Nucleus accumbens (tissue), 56 donors: ENCODE measurements around the gene DNAJC4.

Experiments
- DNase-seq, 56 donors: peaks; one replicate each; lab custom pipeline; 2025; lab: John Stamatoyannopoulos, UW

DNAJC4 gene

DNA sequence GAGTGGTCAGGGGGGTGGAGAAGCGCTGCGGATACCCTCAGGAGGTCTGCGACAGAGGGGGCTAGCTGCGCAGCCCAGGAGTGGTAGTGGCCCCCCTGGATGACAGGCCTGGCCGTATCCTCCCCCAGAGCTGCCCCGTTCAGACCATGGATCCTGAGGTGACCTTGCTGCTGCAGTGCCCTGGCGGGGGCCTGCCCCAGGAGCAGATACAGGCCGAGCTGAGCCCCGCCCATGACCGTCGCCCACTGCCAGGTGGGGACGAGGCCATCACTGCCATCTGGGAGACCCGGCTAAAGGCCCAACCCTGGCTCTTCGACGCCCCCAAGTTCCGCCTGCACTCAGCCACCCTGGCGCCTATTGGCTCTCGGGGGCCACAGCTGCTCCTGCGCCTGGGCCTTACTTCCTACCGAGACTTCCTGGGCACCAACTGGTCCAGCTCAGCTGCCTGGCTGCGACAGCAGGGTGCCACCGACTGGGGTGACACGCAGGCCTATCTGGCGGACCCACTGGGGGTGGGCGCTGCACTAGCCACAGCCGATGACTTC, 3.8 kb upstream of the DNAJC4 start:
- peak in 8 of 56 donors; percentile 21 to 61 (median 42) for DNase-seq

DNA sequence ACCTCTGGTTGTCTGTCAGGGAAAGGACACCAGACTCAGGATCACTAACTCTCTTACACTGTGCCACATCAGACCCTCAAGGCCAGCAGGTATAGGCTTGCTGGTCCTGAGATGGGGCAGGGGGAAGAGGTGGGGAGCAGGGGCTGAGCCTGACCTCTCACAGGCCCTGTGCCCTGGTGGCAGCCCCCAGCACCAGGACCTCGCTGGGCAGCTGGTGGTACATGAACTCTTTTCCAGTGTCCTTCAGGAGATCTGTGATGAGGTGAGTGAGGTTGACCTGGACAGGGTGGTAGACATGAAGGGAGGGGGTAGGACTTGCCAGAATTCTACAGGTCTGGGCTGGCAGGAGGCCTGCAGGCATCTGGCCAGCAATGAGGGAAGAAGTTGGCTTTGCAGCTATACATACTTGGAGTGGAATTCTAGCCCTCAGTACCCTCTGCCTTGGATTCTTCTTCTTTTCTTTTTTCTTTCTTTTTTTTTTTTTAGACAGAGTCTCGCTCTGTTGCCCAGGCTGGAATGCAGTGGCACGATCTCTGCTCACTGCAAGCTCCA, 2.9 kb upstream of the DNAJC4 start:
- no peak for DNase-seq

DNA sequence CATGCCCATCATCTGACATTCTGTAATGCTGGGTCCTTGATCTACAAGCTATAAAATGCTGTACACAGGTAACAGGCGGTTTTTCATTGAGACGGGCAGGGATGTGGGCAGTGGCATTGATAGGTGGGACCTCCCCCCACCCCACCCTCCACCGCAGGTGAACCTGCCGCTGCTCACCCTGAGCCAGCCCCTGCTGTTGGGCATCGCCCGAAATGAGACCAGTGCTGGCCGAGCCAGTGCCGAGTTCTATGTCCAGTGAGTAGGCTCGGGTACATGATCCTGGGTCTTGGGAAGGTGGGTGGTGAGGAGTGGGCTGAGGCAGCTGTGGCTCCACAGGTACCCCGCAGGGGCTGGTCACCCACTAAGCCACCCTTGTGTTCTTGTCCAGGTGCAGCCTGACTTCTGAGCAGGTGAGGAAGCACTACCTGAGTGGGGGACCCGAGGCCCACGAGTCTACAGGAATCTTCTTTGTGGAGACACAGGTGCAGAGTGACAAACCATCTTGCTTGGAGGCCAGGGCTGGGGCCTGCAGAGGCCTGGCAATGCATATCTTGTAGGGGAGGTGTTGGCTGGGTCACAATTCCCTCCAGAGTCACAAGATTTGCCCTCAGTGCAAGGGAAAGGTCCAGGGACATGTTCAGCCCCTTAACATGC, 1.1 kb upstream of the DNAJC4 start:
- DNase-seq: no peak

DNA sequence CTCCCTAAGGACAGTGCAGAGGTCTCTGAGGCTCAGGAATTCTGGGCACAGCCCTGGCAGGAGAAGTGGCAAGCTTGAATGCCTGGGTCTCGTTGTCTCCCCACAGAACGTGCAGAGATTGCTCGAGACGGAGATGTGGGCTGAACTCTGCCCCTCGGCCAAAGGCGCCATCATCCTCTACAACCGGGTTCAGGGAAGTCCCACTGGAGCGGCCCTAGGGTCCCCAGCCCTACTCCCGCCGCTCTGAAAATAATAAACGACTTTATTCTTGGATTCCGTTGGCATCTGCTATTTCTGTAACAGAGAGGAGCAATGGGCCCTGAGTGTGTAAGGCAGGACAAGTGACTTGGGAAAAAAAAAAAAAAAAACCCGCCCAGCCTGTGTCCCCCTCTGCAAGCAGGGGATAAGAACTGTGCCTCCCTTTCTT, 591 bp upstream of the DNAJC4 start:
- no peak for DNase-seq

DNA sequence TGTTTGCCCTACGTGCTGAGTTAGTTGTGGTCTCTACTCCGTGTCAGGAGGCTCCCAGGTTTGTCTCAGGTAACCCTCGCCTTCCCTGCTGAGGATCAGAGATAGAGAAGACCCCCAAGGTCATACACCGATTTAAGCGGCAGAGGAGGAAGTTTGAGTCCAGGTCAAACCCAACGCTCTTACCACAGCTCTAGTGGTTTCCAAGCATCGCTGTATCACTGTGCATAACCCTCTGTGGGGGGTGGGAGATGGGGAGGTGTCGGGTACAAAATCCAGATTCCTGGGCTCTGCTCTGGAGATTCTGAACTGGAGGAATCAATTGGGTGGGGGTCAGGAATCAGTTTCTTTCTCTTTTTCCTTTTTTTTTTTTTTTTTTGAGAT, 627 bp downstream of the DNAJC4 start:
- DNase-seq: no peak

DNA sequence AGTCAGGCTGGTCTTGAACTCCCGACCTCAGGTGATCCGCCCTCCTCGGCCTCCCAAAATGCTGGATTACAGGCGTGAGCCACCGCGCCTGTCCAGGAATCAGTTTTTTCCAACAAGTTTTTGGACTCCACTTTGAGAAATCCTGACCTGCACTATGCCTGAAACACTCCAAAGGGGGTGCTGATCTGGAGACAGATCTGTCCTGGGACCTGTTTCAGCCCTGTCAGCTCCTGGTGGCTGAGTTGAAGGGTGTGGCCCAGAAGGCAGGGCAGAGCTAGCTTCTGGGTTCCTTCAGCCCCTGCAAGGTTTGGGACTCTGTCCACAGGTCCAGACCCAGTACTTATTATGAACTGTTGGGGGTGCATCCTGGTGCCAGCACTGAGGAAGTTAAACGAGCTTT, 1.2 kb downstream of the DNAJC4 start:
- DNase-seq: no peak

DNA sequence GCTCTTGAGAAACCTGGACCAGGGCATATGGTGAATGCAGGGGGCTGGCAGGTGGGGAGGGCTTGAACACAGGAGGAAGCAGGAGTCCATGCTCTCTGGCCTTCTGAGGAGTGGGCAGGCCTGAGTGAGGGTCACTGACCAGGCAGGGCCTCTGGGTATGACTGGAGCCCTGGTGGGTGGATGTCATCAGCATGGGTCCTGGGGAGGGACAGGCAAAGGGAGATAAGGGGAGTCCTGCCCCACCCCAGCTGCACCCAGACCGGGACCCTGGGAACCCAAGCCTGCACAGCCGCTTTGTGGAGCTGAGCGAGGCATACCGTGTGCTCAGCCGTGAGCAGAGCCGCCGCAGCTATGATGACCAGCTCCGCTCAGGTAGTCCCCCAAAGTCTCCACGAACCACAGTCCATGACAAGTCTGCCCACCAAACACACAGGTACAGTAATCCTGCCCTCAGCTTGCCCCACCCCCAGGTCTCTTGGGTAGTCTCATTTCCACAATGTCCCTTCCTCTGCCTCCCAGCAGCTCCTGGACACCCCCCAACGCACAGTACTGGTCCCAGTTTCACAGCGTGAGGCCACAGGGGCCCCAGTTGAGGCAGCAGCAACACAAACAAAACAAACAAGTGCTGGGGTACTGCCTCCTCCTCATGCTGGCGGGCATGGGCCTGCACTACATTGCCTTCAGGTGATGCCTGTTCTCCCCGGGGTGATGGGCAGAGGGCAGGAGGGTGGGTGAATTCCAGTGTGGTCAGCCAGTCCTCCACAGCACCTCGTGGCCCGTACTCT, 2.0 kb downstream of the DNAJC4 start:
- DNase-seq: no peak

DNA sequence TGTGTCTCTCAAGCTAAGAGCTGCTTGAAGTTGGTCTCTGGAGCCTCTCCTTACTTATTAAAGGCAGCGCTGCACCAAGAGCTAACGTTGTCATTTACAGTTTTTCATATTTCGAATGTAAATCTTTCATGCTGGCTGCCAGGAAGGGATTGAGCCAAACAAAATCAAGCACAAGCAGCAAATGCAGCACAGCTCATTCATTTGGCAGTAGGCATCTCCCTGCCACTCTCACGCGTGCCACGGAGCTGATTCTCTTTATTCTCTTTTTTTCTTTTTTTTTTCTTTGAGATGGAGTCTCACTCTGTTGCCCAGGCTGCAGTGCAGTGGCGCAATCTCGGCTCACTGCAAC, 2.6 kb downstream of the DNAJC4 start:
- no peak for DNase-seq

DNA sequence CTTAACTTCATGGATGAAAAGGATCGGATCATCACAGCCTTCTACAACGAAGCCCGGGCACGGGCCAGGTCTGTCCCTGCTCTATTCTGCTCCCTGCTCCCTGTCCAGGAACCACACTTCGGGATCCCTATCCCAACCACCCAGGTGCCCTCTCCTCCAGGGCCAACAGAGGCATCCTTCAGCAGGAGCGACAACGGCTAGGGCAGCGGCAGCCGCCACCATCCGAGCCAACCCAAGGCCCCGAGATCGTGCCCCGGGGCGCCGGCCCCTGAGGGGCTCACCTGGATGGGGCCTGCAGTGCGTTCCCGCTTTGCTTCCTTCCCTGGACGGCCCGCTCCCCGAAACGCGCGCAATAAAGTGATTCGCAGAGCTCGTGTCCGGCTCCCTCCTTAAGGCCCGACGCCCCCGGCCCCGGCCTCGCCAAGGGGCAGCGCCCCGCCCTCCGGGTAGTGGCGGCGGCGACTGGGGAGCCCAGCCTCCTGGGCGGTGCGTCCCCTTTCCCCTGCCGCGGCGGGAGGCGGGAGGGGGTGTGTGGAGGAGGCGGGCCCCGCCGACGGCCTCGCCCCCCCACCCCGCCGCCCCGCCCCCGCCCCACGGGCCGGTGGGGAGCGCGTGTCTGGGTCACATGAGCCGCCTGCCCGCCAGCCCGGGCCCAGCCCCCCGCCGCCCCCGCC, 3.7 kb downstream of the DNAJC4 start, which contains the start of gene VEGFB:
Gene VEGFB (plus strand): TSS at position 672 of the 674 bp plus-strand sequence. CDS start 250 bp downstream, outside the sequence.
- peak in 43 of 56 donors; percentile 17 to 81 (median 48) for DNase-seq

DNA sequence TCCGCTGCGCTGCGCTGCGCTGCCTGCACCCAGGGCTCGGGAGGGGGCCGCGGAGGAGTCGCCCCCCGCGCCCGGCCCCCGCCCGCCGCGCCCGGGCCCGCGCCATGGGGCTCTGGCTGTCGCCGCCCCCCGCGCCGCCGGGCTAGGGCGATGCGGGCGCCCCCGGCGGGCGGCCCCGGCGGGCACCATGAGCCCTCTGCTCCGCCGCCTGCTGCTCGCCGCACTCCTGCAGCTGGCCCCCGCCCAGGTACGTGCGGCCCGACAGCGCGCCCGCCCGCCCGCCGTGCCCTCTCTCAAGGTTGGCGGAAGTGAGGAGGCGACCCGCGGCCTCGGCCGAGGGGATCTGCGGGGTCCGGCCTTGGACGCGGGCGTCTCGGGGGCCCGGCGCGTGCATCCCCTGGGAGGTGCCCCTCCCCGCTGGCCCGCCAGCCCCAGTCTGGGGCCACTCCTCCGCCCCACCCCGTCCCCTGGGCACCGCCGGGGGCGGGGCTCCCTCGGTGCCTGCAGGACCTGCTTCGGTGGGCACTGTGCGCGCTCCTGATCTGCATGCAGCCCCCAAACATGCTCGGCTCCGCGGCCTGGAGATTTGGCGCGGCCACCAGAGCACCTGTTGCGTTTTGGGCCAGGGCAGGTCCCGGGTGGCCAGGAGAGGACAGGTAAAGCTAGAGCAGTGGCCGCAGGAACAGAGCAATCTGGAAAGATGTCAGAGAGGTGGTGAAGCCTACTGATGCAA, 4.5 kb downstream of the DNAJC4 start:
- peak in 3 of 56 donors; percentile 13 to 63 (median 49) for DNase-seq

DNA sequence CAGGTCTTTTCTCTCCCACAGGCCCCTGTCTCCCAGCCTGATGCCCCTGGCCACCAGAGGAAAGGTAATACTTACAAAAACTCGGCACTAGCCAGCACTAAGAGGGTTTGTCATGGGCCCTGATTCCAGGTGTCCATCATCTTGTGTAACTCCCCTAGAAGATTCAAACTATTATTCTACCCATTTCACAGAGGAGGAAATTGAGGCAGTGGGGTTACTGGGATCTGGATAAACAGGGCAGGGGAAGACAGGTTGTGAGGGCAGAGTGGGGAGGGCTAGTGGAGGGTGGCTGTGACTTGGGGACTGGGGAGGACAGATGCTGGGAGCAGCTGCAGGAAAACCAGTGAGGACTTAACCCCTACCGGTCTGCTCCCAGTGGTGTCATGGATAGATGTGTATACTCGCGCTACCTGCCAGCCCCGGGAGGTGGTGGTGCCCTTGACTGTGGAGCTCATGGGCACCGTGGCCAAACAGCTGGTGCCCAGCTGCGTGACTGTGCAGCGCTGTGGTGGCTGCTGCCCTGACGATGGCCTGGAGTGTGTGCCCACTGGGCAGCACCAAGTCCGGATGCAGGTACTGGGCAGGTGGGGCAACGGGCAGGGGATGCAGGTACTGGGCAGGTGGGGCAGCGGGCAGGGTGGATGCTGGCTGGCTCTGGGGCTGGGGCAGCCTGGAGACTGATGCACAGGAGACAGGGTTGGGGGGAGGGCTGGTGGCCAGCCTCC, 5.3 kb downstream of the DNAJC4 start:
- DNase-seq: no peak

DNA sequence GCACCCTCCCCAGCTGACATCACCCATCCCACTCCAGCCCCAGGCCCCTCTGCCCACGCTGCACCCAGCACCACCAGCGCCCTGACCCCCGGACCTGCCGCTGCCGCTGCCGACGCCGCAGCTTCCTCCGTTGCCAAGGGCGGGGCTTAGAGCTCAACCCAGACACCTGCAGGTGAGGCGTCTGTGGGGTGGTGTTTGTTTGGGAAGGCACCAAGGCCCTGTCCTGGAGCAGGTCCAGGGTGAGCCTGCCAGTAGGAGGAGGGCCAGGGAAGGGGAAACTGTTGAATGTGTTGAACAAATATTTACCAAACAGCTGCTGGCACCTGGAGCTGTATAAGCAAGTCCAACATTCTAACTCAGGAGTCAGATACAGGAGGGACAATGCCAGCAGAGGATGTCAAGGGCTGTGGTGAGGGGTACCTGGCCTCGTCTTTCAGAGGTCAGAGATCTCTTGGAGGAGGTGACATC, 7.2 kb downstream of the DNAJC4 start:
- no peak for DNase-seq

DNA sequence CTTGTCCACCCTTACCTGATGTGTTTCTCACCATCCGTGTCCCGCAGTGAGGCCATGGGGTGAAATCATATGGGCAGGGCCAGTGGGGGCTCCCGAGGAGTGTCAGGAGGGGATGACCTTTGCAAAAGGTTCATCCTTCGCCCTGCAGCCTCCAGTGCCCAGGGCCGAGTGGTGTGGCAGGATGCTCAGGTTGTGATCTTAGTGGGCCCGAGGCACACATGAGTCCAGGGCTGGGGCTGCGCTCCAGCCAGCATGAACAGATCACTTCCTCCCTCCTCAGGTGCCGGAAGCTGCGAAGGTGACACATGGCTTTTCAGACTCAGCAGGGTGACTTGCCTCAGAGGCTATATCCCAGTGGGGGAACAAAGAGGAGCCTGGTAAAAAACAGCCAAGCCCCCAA, 7.7 kb downstream of the DNAJC4 start:
- DNase-seq: no peak

DNA sequence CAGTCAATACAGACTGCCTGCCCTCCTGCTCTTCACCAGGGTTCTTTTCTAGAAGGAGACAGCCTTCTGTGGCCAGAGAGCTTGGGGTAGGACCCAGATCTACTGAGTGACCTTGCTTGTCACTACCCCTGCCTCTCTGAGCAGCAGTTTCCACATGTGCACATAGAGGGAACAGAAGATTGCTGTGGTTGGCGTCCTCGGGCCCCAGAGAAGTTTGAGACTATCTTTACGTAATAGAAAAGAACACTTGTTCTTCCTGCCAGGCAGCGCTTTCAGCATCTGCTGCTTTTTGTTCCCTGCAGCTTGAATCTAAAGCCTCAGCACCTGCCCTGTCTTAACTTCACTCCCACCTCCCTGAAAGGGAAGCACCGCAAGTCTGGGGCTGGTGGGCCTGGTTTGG, 8.7 kb downstream of the DNAJC4 start:
- no peak for DNase-seq

DNA sequence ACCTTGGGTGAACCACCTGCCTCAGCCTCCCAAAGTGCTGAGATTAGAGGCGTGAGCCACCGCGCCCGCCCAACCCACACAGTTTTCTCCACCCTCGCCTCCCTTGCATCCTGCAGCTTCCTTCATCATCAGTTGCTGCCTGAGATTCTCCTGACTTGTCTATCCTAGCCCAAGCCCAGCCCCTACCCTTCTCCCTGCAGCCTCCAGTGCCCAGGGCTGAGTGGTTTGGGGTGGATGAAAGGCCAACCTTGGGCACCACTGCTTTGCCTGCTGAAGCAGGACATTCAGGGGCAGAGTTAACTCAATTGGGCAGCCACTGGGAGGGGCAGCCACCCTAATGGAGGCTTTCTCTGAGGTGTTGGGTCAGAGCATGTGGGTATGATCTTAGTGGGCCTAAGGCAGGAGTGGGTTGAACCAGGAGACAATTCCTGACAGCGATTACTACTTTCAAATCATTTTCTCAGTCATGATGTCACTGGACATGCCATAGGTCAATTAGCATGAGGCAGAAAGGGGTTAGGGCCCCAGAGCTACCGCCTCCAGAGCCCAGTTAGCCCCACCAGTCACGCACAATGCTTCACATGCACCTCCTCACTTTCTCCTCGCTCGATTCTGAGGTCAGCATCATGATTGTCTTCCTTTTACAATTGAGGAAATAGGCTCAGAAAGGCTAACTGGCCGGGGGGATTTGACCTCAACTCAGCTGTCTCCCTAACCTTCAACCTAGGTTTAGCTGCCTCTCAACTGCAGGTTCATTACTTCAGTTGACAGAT, 9.5 kb downstream of the DNAJC4 start:
- DNase-seq: peak in 9 of 56 donors; percentile 32 to 57 (median 48)

DNA sequence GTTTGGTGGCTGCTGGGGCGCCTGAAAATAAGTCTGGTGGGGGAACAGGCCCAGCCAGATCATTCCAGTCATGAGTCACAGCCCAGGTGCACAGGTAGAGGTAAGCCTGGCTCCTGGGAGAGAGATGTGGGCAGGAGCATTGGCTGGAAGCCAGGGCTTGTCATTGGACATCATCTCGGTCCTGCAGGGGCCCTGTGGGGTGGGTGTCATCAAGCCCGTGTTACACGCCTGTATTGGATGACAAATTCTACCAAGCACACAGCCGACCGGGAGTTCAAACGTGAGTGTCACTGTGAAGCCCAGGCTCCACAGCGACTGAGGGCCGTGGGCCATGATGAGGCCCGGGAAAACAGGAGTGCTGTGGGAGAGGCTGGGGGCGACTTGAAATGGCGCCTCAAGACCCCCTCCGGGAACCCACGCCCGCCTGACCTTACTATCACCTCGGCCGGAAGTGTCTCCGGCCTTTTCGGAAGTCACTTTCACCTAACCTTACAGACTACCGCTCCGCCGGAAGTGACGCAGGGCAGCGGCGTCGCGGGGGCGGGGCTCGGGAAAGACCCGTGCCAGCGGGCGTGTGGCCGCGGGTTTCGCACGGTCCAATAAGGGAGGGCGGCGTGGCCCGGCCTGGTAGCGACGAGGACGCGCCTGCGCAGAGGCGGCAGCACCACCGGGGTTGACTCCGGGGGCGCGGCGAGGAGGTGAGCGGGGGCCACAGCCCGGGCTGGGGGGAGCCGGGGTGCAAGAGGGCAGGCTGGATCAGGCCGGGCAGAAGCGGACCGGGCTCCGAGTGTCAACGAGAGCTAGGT, 10.3 kb downstream of the DNAJC4 start, which contains the start of gene FKBP2:
Gene FKBP2 (plus strand): TSS at position 661 of the 806 bp plus-strand sequence. CDS start 1,293 bp downstream, outside the sequence.
- DNase-seq: peak; percentile 83 to 100 (median 98)

DNA sequence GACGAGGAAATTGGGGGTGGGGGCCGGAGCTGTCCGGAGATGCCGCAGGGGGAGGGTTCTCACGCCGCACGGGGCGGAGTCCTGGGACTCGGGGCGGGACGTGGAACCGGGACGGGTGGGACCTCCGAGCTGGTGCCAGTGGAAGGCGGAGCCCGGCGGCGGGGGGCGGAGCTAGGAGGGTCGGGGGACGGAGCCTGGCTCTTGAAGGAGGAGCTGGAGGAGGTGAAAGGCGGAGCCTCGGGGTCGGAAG, 10.8 kb downstream of the DNAJC4 start:
- DNase-seq: peak; percentile 97 to 100 (median 99)
